K562 (cell line): Measurements from ENCODE around the gene EXOC2. TPM values are rescaled to one million over a fixed set of nuclear protein-coding genes. Genes with fewer than 3 reads are reported as not detected.
A peak's percentile ranks its signal among the peaks of the same experiment; 100 is the strongest.

Source experiments
- ATAC-seq: fragments of 200-7000 bp; cut with Tn5 transposase; 3 replicates; pipeline ENCODE4 v1.9.1; 2020; ENCODE audit warnings: moderate library complexity
- BruUV-seq: library from RNA; stranded (reverse); fragments of 400-500 nt; replicated peaks from 2 replicates; lab custom pipeline; 2021; lab: Mats Ljungman, UMichigan
- CTCF ChIA-PET: fragments of 300-600 bp; formaldehyde crosslinking; extraction: SDS; loops from one replicate; lab custom pipeline; 2021; ENCODE audit warnings: low intra/inter-chr PET ratio; lab: Yijun Ruan, JAX
- POLR2A ChIA-PET: fragments of 300-600, 350-650 bp; sonication (Branson Sonifier 250); formaldehyde crosslinking; extraction: SDS; loops from one replicate; lab custom pipeline; 2021; ENCODE audit warnings: antibody characterized with exemption, inconsistent platforms; lab: Yijun Ruan, JAX
- DNase-seq, 4 experiments: peaks; one replicate each; pipeline versions ENCODE4 v3.0.0 to v3.0.0-alpha.2; 2011 to 2018; ENCODE audit warnings: low spot score in 3 of 4, mixed read lengths in 3 of 4; ENCODE audit errors: extremely low read depth in 1 of 4
- FAIRE-seq: peaks from 2 replicates; lab custom pipeline; 2011; peaks lifted over from hg19 to GRCh38; lab: Jason Lieb, UNC
- H2AFZ ChIP-seq: 2 replicates; pipeline ENCODE4 v1.6.0; 2011; ENCODE audit warnings: low read depth, low read length, control low read depth, inconsistent platforms
- H3K27ac ChIP-seq: fragments of 200-600 bp; 3 replicates; pipeline ENCODE4 v1.8.0; 2011; ENCODE audit warnings: low read depth, mild to moderate bottlenecking, control low read depth, inconsistent platforms, low read length, moderate library complexity, mixed read lengths; ENCODE audit errors: extremely low read depth
- H3K27me3 ChIP-seq, 2 experiments: fragments of 300-600 bp in 1 of 2; 2 replicates in 1 of 2; 3 replicates in 1 of 2; pipeline versions ENCODE4 v1.6.0 to v1.8.0; 2011; ENCODE audit warnings: inconsistent platforms in 2 of 2, low read length in 2 of 2, mild to moderate bottlenecking in 1 of 2, mixed read lengths in 1 of 2, moderate library complexity in 1 of 2; ENCODE audit not compliant: control insufficient read depth in 2 of 2, insufficient read depth in 2 of 2
- H3K36me3 ChIP-seq: fragments of 300-600 bp; 3 replicates; pipeline ENCODE4 v1.8.0; 2011; ENCODE audit warnings: mild to moderate bottlenecking, low read length, inconsistent platforms; ENCODE audit not compliant: control insufficient read depth, insufficient read depth
- H3K4me1 ChIP-seq, 2 experiments: fragments of 200-600 bp in 1 of 2; replicated peaks in 1 of 2; 2 replicates in 1 of 2; 3 replicates in 1 of 2; pipeline versions ENCODE4 v1.5.1 to v1.8.0; 2011; ENCODE audit warnings: inconsistent platforms in 2 of 2, low read length in 2 of 2, mild to moderate bottlenecking in 1 of 2, mixed read lengths in 1 of 2, moderate library complexity in 1 of 2; ENCODE audit not compliant: control insufficient read depth in 2 of 2, insufficient read depth in 2 of 2
- H3K4me2 ChIP-seq: 2 replicates; pipeline ENCODE4 v1.6.1; 2011; ENCODE audit warnings: low read length, control low read depth, inconsistent platforms, mixed read lengths; ENCODE audit not compliant: insufficient read depth
- H3K4me3 ChIP-seq: fragments of 200-600 bp; sonication (generic), shearing (Covaris generic); 2 replicates; pipeline ENCODE4 v1.5.1; 2016; ENCODE audit warnings: control low read depth, inconsistent platforms
- H3K79me2 ChIP-seq: fragments of 200-600 bp; 3 replicates; pipeline ENCODE4 v1.8.0; 2011; ENCODE audit warnings: low read length, inconsistent platforms; ENCODE audit not compliant: control insufficient read depth, insufficient read depth
- H3K9ac ChIP-seq, 2 experiments: 2 replicates each; pipeline versions ENCODE4 v1.6.0 to v1.6.1; 2011; ENCODE audit warnings: low read depth in 2 of 2, low read length in 2 of 2, control low read depth in 1 of 2, inconsistent platforms in 1 of 2, mild to moderate bottlenecking in 1 of 2, mixed read lengths in 1 of 2; ENCODE audit not compliant: insufficient read depth in 1 of 2
- H3K9me1 ChIP-seq: one replicate; pipeline ENCODE4 v1.6.0; 2011; ENCODE audit warnings: inconsistent platforms, mild to moderate bottlenecking, low read length, moderate library complexity; ENCODE audit not compliant: control insufficient read depth, insufficient read depth
- H3K9me3 ChIP-seq: replicated peaks from 2 replicates; pipeline ENCODE4 v1.5.1; 2011; ENCODE audit warnings: low read depth, low read length, inconsistent platforms; ENCODE audit not compliant: control insufficient read depth, insufficient read depth
- H4K20me1 ChIP-seq: replicated peaks from 2 replicates; pipeline ENCODE4 v1.6.1; 2011; ENCODE audit warnings: low read length, inconsistent platforms, mixed read lengths; ENCODE audit not compliant: control insufficient read depth, insufficient read depth
- AFF1 ChIP-seq, 2 experiments: fragments of 450-650 bp; IDR thresholded peaks; 2 replicates each; pipeline ENCODE4 v1.6.1; 2018; ENCODE audit warnings: mild to moderate bottlenecking in 2 of 2, low read depth in 1 of 2; ENCODE audit not compliant: partially characterized antibody in 2 of 2
- ATF7 ChIP-seq: fragments of 450-650 bp; IDR thresholded peaks from 2 replicates; pipeline ENCODE4 v1.7.1; 2014; ENCODE audit warnings: mild to moderate bottlenecking, moderate library complexity
- CBFA2T3 ChIP-seq: fragments of 450-650 bp; IDR thresholded peaks from 2 replicates; pipeline ENCODE4 v1.6.1; 2017
- CGGBP1 ChIP-seq: fragments of 250-450 bp; sonication (Bioruptor Pico); IDR thresholded peaks from 2 replicates; pipeline ENCODE4 v1.9.0; 2021; ENCODE audit warnings: mild to moderate bottlenecking
- CTBP1 ChIP-seq: fragments of 450-650 bp; IDR thresholded peaks from 2 replicates; pipeline ENCODE4 v1.6.1; 2016; ENCODE audit warnings: borderline replicate concordance
- E2F5 ChIP-seq: sonication (generic); formaldehyde crosslinking; IDR thresholded peaks from 2 replicates; pipeline ENCODE4 v1.8.0; 2022; ENCODE audit warnings: mild to moderate bottlenecking, missing genetic modification reagents
- MEIS2 ChIP-seq: fragments of 450-650 bp; IDR thresholded peaks from 2 replicates; pipeline ENCODE4 v1.6.1; 2014; ENCODE audit warnings: mild to moderate bottlenecking; ENCODE audit not compliant: partially characterized antibody
- MTA2 ChIP-seq: fragments of 450-650 bp; IDR thresholded peaks from 2 replicates; pipeline ENCODE4 v1.6.1; 2016; ENCODE audit warnings: low read depth
- PBX2 ChIP-seq, 2 experiments: IDR thresholded peaks in 1 of 2; conservative IDR thresholded peaks in 1 of 2; 2 replicates each; pipeline ENCODE4 v1.6.1; 2016; ENCODE audit warnings: low read depth in 2 of 2, mild to moderate bottlenecking in 1 of 2, missing compliant biosample characterization in 1 of 2, missing genetic modification characterization in 1 of 2, moderate library complexity in 1 of 2
- RCOR1 ChIP-seq, 2 experiments: IDR thresholded peaks; 2 replicates each; pipeline ENCODE4 v1.6.1; 2012; ENCODE audit warnings: low read depth in 2 of 2, low read length in 2 of 2, borderline replicate concordance in 1 of 2, improper control_type of control experiment in 1 of 2
- ZNF274 ChIP-seq: IDR thresholded peaks from 2 replicates; pipeline ENCODE4 v1.6.1; 2011; ENCODE audit warnings: low read depth, mild to moderate bottlenecking, low read length, moderate library complexity, borderline replicate concordance
- WGBS: fragments of 100-300 bp; shearing (Covaris generic); methylation state at CpG from one replicate; pipeline ENCODE4 v1.1.6; 2016; ENCODE audit warnings: low coverage, mixed read lengths; ENCODE audit not compliant: insufficient coverage; ENCODE audit errors: missing lambda C conversion rate; 5-methylcytosine and 5-hydroxymethylcytosine counted together
- in situ Hi-C: fragments of 300-500 bp; cut with MboI; formaldehyde crosslinking; loops from 4 replicates; pipeline ENCODE4 v1.15.0; 2018; ENCODE audit warnings: inconsistent platforms, mixed read lengths
- intact Hi-C: fragments of 100-400 bp; cut with micrococcal nuclease; formaldehyde crosslinking; loops from 2 replicates; pipeline ENCODE4 v1.14.2; 2022
- polyA plus RNA-seq, 8 experiments: library from polyadenylated mRNA; depleted of rRNA in 4 of 8; stranded (reverse) in 5 of 8; unstranded in 3 of 8; fragments of >200 nt; fragmentation: Nextera tagmentation in 2 of 8; fragmentation: Illumina TruSeq in 1 of 8; extraction: Ambion mirVana in 2 of 8; extraction: Trizol in 1 of 8; gene quantifications; 2 replicates each; pipeline versions ENCODE4 v1.2.1 to v1.2.3, GENCODE V29; 2011 to 2014; ENCODE audit warnings: inconsistent platforms in 1 of 8, missing spikeins in 1 of 8
- total RNA-seq, 7 experiments: library from RNA; depleted of rRNA in 6 of 7; stranded (reverse); fragments of >200 nt in 6 of 7; fragmentation: Illumina TruSeq in 2 of 7; extraction: Trizol in 2 of 7; gene quantifications; 2 replicates each; pipeline versions ENCODE4 v1.2.1 to v1.2.3, GENCODE V29; 2011 to 2021; ENCODE audit warnings: low replicate concordance in 1 of 7

Gene EXOC2
- total and polyA plus RNA-seq, 9 of the 15 experiments (the other 6 are each of a cell fraction or from before 2014, with no cell fraction given), result 12.2 to 30.2 (median 24.2) TPM

GRCh38 chr6:683742-684440 is 9.0 kb downstream of the EXOC2 start:
- H3K36me3 ChIP-seq, result peaks cover 10% of the 10 kb centered on the region
- 39% methylated on average over 14 of the region's 15 CpGs for WGBS
- no peak overlapping the region for H3K27ac ChIP-seq
- intact Hi-C loops (loop anchor here (2.0 kb wide), 1 partner anchor 79 kb away; no protein-coding TSS in a partner anchor), in situ Hi-C loops (no loop called here)
- H3K9me1 ChIP-seq, result no peaks in the 10 kb centered on the region
- CTCF ChIA-PET, result interaction anchor here (0.5 kb wide), 1 partner anchor 92 kb away, joined by 3 read pairs; no protein-coding TSS in a partner anchor
- DNase-seq, result peak; percentile 74 to 80 (median 77)
- no peak overlapping the region for H2AFZ ChIP-seq
- peak overlapping the region; percentile 57 for H3K4me2 ChIP-seq
- BruUV-seq, result no TSS peak
- peak; percentile 26 for FAIRE-seq
- H3K27me3 ChIP-seq, result no peaks in the 10 kb centered on the region
- H3K4me1 ChIP-seq, result peaks cover 4 to 21% of the 10 kb centered on the region in 2 experiments; a peak in 4 of 5 replicates
- H3K9me3 ChIP-seq, result no peaks in the 10 kb centered on the region
- POLR2A ChIA-PET, result interaction anchor here (0.6 to 2.2 kb wide), 5 partner anchors 8 to 65 kb away, joined by 3 to 7 read pairs (median 5); partner anchors contain the start of gene EXOC2
- H3K4me3 ChIP-seq, result no peak overlapping the region
- H3K79me2 ChIP-seq, result peaks cover 53% of the 10 kb centered on the region; the same call in 2 of the 3 replicates
- peak; percentile 80 for ATAC-seq
- H3K9ac ChIP-seq, result peak overlapping the region in 1 of 2 experiments; percentile 59; a peak in 2 of 4 replicates
- H4K20me1 ChIP-seq, result peaks cover 5% of the 10 kb centered on the region; the same call in 1 of the 2 replicates
- TF ChIP-seq PBX2 (CRISPR knock-in tag; IDR thresholded peaks at IDR 0.05; ENCODE audit: low read depth) (no peak), PBX2 (tag; conservative IDR thresholded peaks at IDR 0.05; ENCODE audit: low read depth) (peak; percentile 88), CTBP1 (peak; percentile 84), ZNF274 (no peak), CGGBP1 (CRISPR knock-in tag) (no peak), AFF1 (IDR thresholded peaks at IDR 0.05; ENCODE audit: low read depth in 1 of 2, partially characterized antibody in 2 of 2) (peak in 1 of 2 experiments; percentile 24), CBFA2T3 (peak; percentile 71), E2F5 (CRISPR knock-in tag) (no peak), RCOR1 (IDR thresholded peaks at IDR 0.05; ENCODE audit: borderline replicate concordance in 1 of 2, low read depth in 2 of 2, low read length in 2 of 2) (peak in 1 of 2 experiments; percentile 74; a peak in 2 of 4 replicates), ATF7 (0 out of 2 replicates have a peak, but pooled peaks have one; percentile 17), MEIS2 (peak; percentile 85), MTA2 (peak; percentile 27; the same call in 1 of the 2 replicates)
